Panc1 (cell line): ENCODE results near the gene CRIP3. TPM values are rescaled to one million over a fixed set of nuclear protein-coding genes. Genes with fewer than 3 reads are reported as not detected.

Source experiments
- ATAC-seq: fragments of 200-7000 bp; cut with Tn5 transposase; 2 replicates; pipeline ENCODE4 v1.9.1; 2020; ENCODE audit warnings: mild to moderate bottlenecking, moderate library complexity
- BruUV-seq: library from RNA; stranded (reverse); fragments of 400-500 nt; replicated peaks from 2 replicates; lab custom pipeline; 2021; lab: Mats Ljungman, UMichigan
- CTCF ChIA-PET: fragments of 300-600 bp; sonication (Branson Sonifier 250); formaldehyde crosslinking; loops from one replicate; lab custom pipeline; 2022; ENCODE audit warnings: antibody characterized with exemption; lab: Charles Lee
- POLR2A ChIA-PET: fragments of 300-600 bp; sonication (Branson Sonifier 250); formaldehyde crosslinking; loops from one replicate; lab custom pipeline; 2022; ENCODE audit warnings: antibody characterized with exemption; lab: Charles Lee
- DNase-seq: peaks from one replicate; pipeline ENCODE4 v3.0.0-alpha.2; 2010; ENCODE audit warnings: low read depth, low spot score
- H3K27ac ChIP-seq: 2 replicates; pipeline ENCODE4 v1.5.1; 2011; ENCODE audit warnings: mild to moderate bottlenecking, low read length, inconsistent platforms
- H3K27me3 ChIP-seq: fragments of 200-500 bp; sonication (Bioruptor generic); 2 replicates; pipeline ENCODE4 v1.6.0; 2014; ENCODE audit warnings: low read length, inconsistent platforms; ENCODE audit not compliant: control insufficient read depth, insufficient read depth
- H3K36me3 ChIP-seq: fragments of 200-500 bp; sonication (Bioruptor generic); 2 replicates; pipeline ENCODE4 v1.5.1; 2014; ENCODE audit warnings: inconsistent platforms, mild to moderate bottlenecking, low read length, moderate library complexity; ENCODE audit not compliant: control insufficient read depth, insufficient read depth
- H3K4me1 ChIP-seq: 2 replicates; pipeline ENCODE4 v1.5.1; 2011; ENCODE audit warnings: inconsistent platforms, mild to moderate bottlenecking, low read length, moderate library complexity; ENCODE audit not compliant: control insufficient read depth, insufficient read depth
- H3K4me3 ChIP-seq, 2 experiments: 2 replicates each; pipeline ENCODE4 v1.5.1; 2011 to 2012; ENCODE audit warnings: low read depth in 2 of 2, low read length in 2 of 2, mild to moderate bottlenecking in 2 of 2, inconsistent platforms in 1 of 2, moderate library complexity in 1 of 2
- H3K9me3 ChIP-seq: fragments of 200-500 bp; sonication (Bioruptor generic); 2 replicates; pipeline ENCODE4 v1.5.1; 2014; ENCODE audit warnings: low read depth, mild to moderate bottlenecking, inconsistent platforms, low read length, moderate library complexity; ENCODE audit not compliant: control insufficient read depth, insufficient read depth
- POLR2AphosphoS5 ChIP-seq: IDR thresholded peaks from 2 replicates; pipeline ENCODE4 v1.6.1; 2012; ENCODE audit warnings: mild to moderate bottlenecking, low read depth, low read length, moderate library complexity
- SIN3A ChIP-seq: IDR thresholded peaks from 2 replicates; pipeline ENCODE4 v1.6.1; 2012; ENCODE audit warnings: low read depth, mild to moderate bottlenecking, low read length, moderate library complexity, borderline replicate concordance; ENCODE audit not compliant: insufficient read depth
- TCF7L2 ChIP-seq: IDR thresholded peaks from 2 replicates; pipeline ENCODE4 v1.6.1; 2011; ENCODE audit warnings: mild to moderate bottlenecking, low read depth, low read length, inconsistent platforms
- in situ Hi-C: cut with HindIII; loops from 2 replicates; pipeline ENCODE4 v1.10.0; 2016; ENCODE audit warnings: low sequenced_read_pairs, low pct_unique_long_range_greater_than_20kb
- intact Hi-C: fragments of 100-400 bp; cut with micrococcal nuclease; formaldehyde crosslinking; loops from one replicate; pipeline ENCODE4 v1.10.0; 2022; ENCODE audit not compliant: unreplicated experiment
- total RNA-seq: library from RNA; stranded (reverse); gene quantifications from one replicate; pipeline ENCODE4 v1.2.1, GENCODE V29; 2021; ENCODE audit not compliant: unreplicated experiment
- TF ChIP-seq, protein P1 (sequence below), 2 experiments: IDR thresholded peaks; 2 replicates each; pipeline ENCODE4 v1.6.1; 2011 to 2012; ENCODE audit warnings: low read depth in 2 of 2, control low read depth in 1 of 2, low read length in 1 of 2, mild to moderate bottlenecking in 1 of 2, moderate library complexity in 1 of 2; ENCODE audit not compliant: insufficient read depth in 1 of 2
- TF ChIP-seq, protein P2 (sequence below): fragments of 450-650 bp; IDR thresholded peaks from 2 replicates; pipeline ENCODE4 v1.5.1; 2017; ENCODE audit warnings: mild to moderate bottlenecking

CRIP3 gene
- total RNA-seq, 1 experiment from 2014 or later = 0.64 TPM

DNA sequence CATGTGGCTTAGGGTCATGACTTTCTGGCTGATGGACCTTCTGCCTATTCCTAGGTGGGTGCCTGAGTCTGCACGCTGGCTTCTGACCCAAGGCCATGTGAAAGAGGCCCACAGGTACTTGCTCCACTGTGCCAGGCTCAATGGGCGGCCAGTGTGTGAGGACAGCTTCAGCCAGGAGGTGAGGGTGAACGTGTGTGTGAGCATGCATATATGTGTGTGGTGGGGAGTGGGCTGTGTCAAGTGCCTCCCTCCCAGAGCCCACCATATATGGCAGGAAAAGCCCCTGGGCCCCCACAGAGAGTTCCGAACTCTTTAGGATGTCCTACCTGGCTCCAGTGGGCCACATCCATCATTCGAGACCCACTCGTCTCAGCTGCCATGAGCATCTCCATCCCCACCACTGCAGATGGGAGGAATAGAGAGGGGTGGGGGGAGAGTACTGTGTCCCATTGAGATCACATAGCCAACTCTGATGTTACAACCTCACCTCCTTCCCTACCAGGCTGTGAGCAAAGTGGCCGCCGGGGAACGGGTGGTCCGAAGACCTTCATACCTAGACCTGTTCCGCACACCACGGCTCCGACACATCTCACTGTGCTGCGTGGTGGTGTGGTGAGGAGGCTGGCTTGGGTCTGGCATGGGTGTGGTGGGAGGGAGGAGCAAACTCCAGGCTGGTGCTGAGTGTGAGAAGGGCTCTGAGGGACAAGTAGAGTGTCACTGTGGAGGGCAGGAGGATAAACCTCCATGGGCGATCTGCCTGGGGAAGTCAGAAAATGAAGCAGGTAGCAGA lies 7.3 kb downstream of the CRIP3 start:
- DNase-seq (no peak), ATAC-seq (no peak)
- Histone ChIP-seq H3K36me3 (no peaks in the 10 kb centered on the region), H3K4me3 (no peak overlapping the region), H3K27ac (no peak overlapping the region), H3K4me1 (no peaks in the 10 kb centered on the region), H3K27me3 (no peaks in the 10 kb centered on the region), H3K9me3 (no peaks in the 10 kb centered on the region)
- TF ChIP-seq SIN3A (no peak), POLR2AphosphoS5 (no peak)
- POLR2A ChIA-PET = no interaction called here
- intact Hi-C loops (no loop called here), in situ Hi-C loops (no loop called here)
- no TSS peak for BruUV-seq
- CTCF ChIA-PET = no interaction called here

DNA sequence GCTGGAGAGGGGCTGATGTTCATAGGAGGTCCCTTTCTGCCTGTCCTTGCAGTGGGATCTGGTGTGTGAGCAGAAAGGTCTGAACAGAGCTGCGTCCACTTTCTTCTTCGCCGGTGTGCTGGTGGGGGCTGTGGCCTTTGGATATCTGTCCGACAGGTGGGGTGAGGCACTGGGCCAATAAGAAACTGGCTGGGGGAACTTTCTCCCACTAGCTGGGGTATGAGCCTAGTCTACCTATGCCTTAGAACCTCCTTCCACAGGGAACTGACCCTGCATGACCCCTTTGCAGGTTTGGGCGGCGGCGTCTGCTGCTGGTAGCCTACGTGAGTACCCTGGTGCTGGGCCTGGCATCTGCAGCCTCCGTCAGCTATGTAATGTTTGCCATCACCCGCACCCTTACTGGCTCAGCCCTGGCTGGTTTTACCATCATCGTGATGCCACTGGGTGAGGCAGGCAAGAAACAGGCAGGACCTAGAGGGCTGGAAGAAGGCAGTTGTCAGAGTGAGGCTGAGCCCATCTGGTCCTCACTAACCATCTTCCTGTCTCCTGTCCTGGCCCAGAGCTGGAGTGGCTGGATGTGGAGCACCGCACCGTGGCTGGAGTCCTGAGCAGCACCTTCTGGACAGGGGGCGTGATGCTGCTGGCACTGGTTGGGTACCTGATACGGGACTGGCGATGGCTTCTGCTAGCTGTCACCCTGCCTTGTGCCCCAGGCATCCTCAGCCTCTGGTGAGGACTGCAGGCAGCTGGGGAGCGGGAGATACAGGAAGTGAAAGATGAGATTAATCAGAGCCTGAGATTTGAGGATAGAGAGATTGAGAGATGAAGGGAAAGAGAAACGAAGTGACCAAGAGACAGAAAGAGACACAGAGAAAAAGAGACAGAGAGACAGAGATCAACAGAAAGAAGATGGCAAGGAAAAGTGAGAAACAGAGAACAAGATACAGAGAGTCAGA lies 9.0 kb downstream of the CRIP3 start:
- POLR2A ChIA-PET = no interaction called here
- DNase-seq (no peak), ATAC-seq (no peak)
- no peak overlapping the region for H3K4me3 ChIP-seq
- no peaks in the 10 kb centered on the region for H3K36me3 ChIP-seq
- no peaks in the 10 kb centered on the region for H3K4me1 ChIP-seq
- no peaks in the 10 kb centered on the region for H3K9me3 ChIP-seq
- BruUV-seq = no TSS peak
- H3K27me3 ChIP-seq = no peaks in the 10 kb centered on the region
- in situ Hi-C loops = no loop called here
- H3K27ac ChIP-seq = no peak overlapping the region
- intact Hi-C loops = no loop called here
- TF ChIP-seq POLR2AphosphoS5 (no peak), TCF7L2 (no peak), SIN3A (no peak)
- TF ChIP-seq, protein P1, sequence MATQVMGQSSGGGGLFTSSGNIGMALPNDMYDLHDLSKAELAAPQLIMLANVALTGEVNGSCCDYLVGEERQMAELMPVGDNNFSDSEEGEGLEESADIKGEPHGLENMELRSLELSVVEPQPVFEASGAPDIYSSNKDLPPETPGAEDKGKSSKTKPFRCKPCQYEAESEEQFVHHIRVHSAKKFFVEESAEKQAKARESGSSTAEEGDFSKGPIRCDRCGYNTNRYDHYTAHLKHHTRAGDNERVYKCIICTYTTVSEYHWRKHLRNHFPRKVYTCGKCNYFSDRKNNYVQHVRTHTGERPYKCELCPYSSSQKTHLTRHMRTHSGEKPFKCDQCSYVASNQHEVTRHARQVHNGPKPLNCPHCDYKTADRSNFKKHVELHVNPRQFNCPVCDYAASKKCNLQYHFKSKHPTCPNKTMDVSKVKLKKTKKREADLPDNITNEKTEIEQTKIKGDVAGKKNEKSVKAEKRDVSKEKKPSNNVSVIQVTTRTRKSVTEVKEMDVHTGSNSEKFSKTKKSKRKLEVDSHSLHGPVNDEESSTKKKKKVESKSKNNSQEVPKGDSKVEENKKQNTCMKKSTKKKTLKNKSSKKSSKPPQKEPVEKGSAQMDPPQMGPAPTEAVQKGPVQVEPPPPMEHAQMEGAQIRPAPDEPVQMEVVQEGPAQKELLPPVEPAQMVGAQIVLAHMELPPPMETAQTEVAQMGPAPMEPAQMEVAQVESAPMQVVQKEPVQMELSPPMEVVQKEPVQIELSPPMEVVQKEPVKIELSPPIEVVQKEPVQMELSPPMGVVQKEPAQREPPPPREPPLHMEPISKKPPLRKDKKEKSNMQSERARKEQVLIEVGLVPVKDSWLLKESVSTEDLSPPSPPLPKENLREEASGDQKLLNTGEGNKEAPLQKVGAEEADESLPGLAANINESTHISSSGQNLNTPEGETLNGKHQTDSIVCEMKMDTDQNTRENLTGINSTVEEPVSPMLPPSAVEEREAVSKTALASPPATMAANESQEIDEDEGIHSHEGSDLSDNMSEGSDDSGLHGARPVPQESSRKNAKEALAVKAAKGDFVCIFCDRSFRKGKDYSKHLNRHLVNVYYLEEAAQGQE (IDR thresholded peaks at IDR 0.05; ENCODE audit: insufficient read depth in 1 of 2, low read depth in 2 of 2, low read length in 1 of 2) = no peak
- TF ChIP-seq, protein P2, sequence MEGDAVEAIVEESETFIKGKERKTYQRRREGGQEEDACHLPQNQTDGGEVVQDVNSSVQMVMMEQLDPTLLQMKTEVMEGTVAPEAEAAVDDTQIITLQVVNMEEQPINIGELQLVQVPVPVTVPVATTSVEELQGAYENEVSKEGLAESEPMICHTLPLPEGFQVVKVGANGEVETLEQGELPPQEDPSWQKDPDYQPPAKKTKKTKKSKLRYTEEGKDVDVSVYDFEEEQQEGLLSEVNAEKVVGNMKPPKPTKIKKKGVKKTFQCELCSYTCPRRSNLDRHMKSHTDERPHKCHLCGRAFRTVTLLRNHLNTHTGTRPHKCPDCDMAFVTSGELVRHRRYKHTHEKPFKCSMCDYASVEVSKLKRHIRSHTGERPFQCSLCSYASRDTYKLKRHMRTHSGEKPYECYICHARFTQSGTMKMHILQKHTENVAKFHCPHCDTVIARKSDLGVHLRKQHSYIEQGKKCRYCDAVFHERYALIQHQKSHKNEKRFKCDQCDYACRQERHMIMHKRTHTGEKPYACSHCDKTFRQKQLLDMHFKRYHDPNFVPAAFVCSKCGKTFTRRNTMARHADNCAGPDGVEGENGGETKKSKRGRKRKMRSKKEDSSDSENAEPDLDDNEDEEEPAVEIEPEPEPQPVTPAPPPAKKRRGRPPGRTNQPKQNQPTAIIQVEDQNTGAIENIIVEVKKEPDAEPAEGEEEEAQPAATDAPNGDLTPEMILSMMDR = no peak
- CTCF ChIA-PET = interaction anchor here (0.7 kb wide), 1 partner anchor 36 kb away, joined by 3 read pairs; no protein-coding TSS in a partner anchor
